Neural cell (in vitro differentiated cells): ENCODE data around the gene OBSCN. TPM values are rescaled to one million over a fixed set of nuclear protein-coding genes. Genes with fewer than 3 reads are reported as not detected.

ENCODE experiments used
- H2AFZ ChIP-seq: fragments of 200-600, 300-800 bp; sonication (generic), shearing (Covaris generic); 2 replicates; pipeline ENCODE4 v1.6.0; 2014; ENCODE audit warnings: low read depth, mild to moderate bottlenecking, antibody characterized with exemption, low read length, moderate library complexity
- H3F3A ChIP-seq: fragments of 200-600 bp; shearing (Covaris generic); 2 replicates; pipeline ENCODE4 v1.6.1; 2016; ENCODE audit warnings: mild to moderate bottlenecking, moderate library complexity, mixed read lengths, antibody characterized with exemption, low read length; ENCODE audit not compliant: insufficient read depth, poor library complexity, severe bottlenecking
- H3K27ac ChIP-seq: fragments of 200-600, 300-800 bp; sonication (generic), shearing (Covaris generic); 2 replicates; pipeline ENCODE4 v1.5.1; 2014; ENCODE audit warnings: mild to moderate bottlenecking, low read length, moderate library complexity
- H3K27me3 ChIP-seq: fragments of 300-800, 200-600 bp; sonication (generic), shearing (Covaris generic); 2 replicates; pipeline ENCODE4 v1.6.0; 2014; ENCODE audit warnings: mild to moderate bottlenecking, low read depth, low read length, moderate library complexity; ENCODE audit not compliant: insufficient read depth
- H3K36me3 ChIP-seq: fragments of 300-800, 200-600 bp; sonication (generic), shearing (Covaris generic); 2 replicates; pipeline ENCODE4 v1.5.1; 2014; ENCODE audit warnings: mild to moderate bottlenecking, antibody characterized with exemption, low read length, moderate library complexity; ENCODE audit not compliant: insufficient read depth
- H3K4me2 ChIP-seq: fragments of 300-800, 200-600 bp; sonication (generic), shearing (Covaris generic); 2 replicates; pipeline ENCODE4 v1.6.0; 2014; ENCODE audit warnings: mild to moderate bottlenecking, low read length
- H3K4me3 ChIP-seq: fragments of 300-800, 200-600 bp; sonication (generic), shearing (Covaris generic); 2 replicates; pipeline ENCODE4 v1.5.1; 2014; ENCODE audit warnings: mild to moderate bottlenecking, low read length, moderate library complexity
- H3K79me2 ChIP-seq: fragments of 200-600 bp; shearing (Covaris generic); replicated peaks from 2 replicates; pipeline ENCODE4 v1.6.0; 2014; ENCODE audit warnings: mild to moderate bottlenecking, low read length, moderate library complexity; ENCODE audit not compliant: insufficient read depth
- H3K9ac ChIP-seq: fragments of 300-800, 200-600 bp; sonication (generic), shearing (Covaris generic); 2 replicates; pipeline ENCODE4 v1.6.1; 2016; ENCODE audit warnings: mild to moderate bottlenecking, low read length, mixed read lengths
- H3K9me2 ChIP-seq: fragments of 200-600 bp; shearing (Covaris generic); 2 replicates; pipeline ENCODE4 v1.6.1; 2016; ENCODE audit warnings: mild to moderate bottlenecking, low read length, mixed read lengths; ENCODE audit not compliant: insufficient read depth
- H3K9me3 ChIP-seq: fragments of 200-600, 300-800 bp; sonication (generic), shearing (Covaris generic); 2 replicates; pipeline ENCODE4 v1.6.1; 2016; ENCODE audit warnings: mild to moderate bottlenecking, mixed run types, low read length, moderate library complexity, mixed read lengths
- H4K20me1 ChIP-seq: fragments of 200-600 bp; shearing (Covaris generic); 2 replicates; pipeline ENCODE4 v1.6.1; 2016; ENCODE audit warnings: mild to moderate bottlenecking, mixed run types; ENCODE audit not compliant: insufficient read depth
- CTCF ChIP-seq: fragments of 450-650 bp; IDR thresholded peaks from 2 replicates; pipeline ENCODE4 v1.5.1; 2014; ENCODE audit warnings: antibody characterized with exemption, mild to moderate bottlenecking, moderate library complexity; ENCODE audit not compliant: poor library complexity, severe bottlenecking
- EP300 ChIP-seq: fragments of 450-650 bp; conservative IDR thresholded peaks from 2 replicates; pipeline ENCODE4 v1.6.1; 2014; ENCODE audit warnings: antibody characterized with exemption, mild to moderate bottlenecking, moderate library complexity; ENCODE audit not compliant: poor library complexity, severe bottlenecking
- EZH2 ChIP-seq: fragments of 200-600, 300-800 bp; shearing (Covaris generic), sonication (generic); IDR thresholded peaks from 2 replicates; pipeline ENCODE4 v1.6.1; 2014; ENCODE audit warnings: antibody characterized with exemption, low read length, borderline replicate concordance, mild to moderate bottlenecking; ENCODE audit not compliant: insufficient read depth, poor library complexity, severe bottlenecking
- MXI1 ChIP-seq: fragments of 450-650 bp; conservative IDR thresholded peaks from 2 replicates; pipeline ENCODE4 v1.6.1; 2014; ENCODE audit warnings: antibody characterized with exemption, mild to moderate bottlenecking; ENCODE audit not compliant: poor library complexity, severe bottlenecking
- POLR2AphosphoS5 ChIP-seq: IDR thresholded peaks from 2 replicates; pipeline ENCODE4 v1.6.1; 2012
- RAD21 ChIP-seq: fragments of 450-650 bp; conservative IDR thresholded peaks from 2 replicates; pipeline ENCODE4 v1.6.1; 2014; ENCODE audit warnings: antibody characterized with exemption, mild to moderate bottlenecking, moderate library complexity
- REST ChIP-seq: IDR thresholded peaks from 2 replicates; pipeline ENCODE4 v1.6.1; 2012; ENCODE audit warnings: borderline replicate concordance
- SMC3 ChIP-seq: fragments of 450-650 bp; conservative IDR thresholded peaks from 2 replicates; pipeline ENCODE4 v1.6.1; 2014; ENCODE audit warnings: antibody characterized with exemption, mild to moderate bottlenecking, moderate library complexity; ENCODE audit not compliant: poor library complexity
- TAF1 ChIP-seq: IDR thresholded peaks from 2 replicates; pipeline ENCODE4 v1.6.1; 2012; ENCODE audit warnings: low read depth
- polyA plus RNA-seq: library from polyadenylated mRNA; depleted of rRNA; stranded (reverse); fragments of >200 nt; gene quantifications from 2 replicates; pipeline ENCODE4 v1.2.3, GENCODE V29; 2014

Gene OBSCN
- polyA plus RNA-seq, 1 donor from 2014 or later = 7.2 TPM

- Histone ChIP-seq H3K9me3 (peaks cover 3% of the 10 kb centered on the region), H4K20me1 (no peaks in the 10 kb centered on the region), H3K27ac (no peak overlapping the region), H3F3A (no peaks in the 10 kb centered on the region), H3K4me3 (no peak overlapping the region), H3K9me2 (no peaks in the 10 kb centered on the region), H3K27me3 (no peaks in the 10 kb centered on the region), H2AFZ (no peak overlapping the region), H3K79me2 (no peaks in the 10 kb centered on the region), H3K4me2 (no peak overlapping the region), H3K9ac (no peak overlapping the region), H3K36me3 (peaks cover 16% of the 10 kb centered on the region)
- TF ChIP-seq SMC3 = no peak
- no peak for TF ChIP-seq TAF1
- no peak for TF ChIP-seq EP300
- TF ChIP-seq POLR2AphosphoS5 = no peak
- TF ChIP-seq CTCF = no peak
- no peak for TF ChIP-seq EZH2
- TF ChIP-seq RAD21 = no peak
- TF ChIP-seq MXI1 = no peak
- TF ChIP-seq REST = no peak
These were observed 99.6 kb downstream of the OBSCN start for GRCh38 chr1:228307218-228308023.

GRCh38 chr1:228308085-228308601 is 100.3 kb downstream of the OBSCN start:
- no peaks in the 10 kb centered on the region for H3K9me2 ChIP-seq
- H3K27ac ChIP-seq = no peak overlapping the region
- TF ChIP-seq SMC3 (no peak), EZH2 (no peak), EP300 (no peak), RAD21 (no peak), MXI1 (no peak), TAF1 (no peak), REST (no peak)
- H3K9me3 ChIP-seq = peaks cover 3% of the 10 kb centered on the region
- no peak overlapping the region for H3K4me3 ChIP-seq
- H3F3A ChIP-seq = no peaks in the 10 kb centered on the region
- no peaks in the 10 kb centered on the region for H4K20me1 ChIP-seq
- H3K27me3 ChIP-seq = no peaks in the 10 kb centered on the region
- peaks cover 8% of the 10 kb centered on the region for H3K36me3 ChIP-seq
- no peak overlapping the region for H3K4me2 ChIP-seq
- H3K79me2 ChIP-seq = no peaks in the 10 kb centered on the region
- no peak overlapping the region for H2AFZ ChIP-seq
- H3K9ac ChIP-seq = no peak overlapping the region
